Islet of Langerhans (tissue), 1 donor: ENCODE measurements around the gene POLE2.
"Not testable (repeated sequence)": the region's sequence is repeated elsewhere in the genome, so short reads cannot be mapped to it uniquely, and the experiment has no call there.

Experiments used
- FAIRE-seq: peaks from one replicate; lab custom pipeline; 2011; peaks lifted over from hg19 to GRCh38; lab: Jason Lieb, UNC

The POLE2 gene, protein sequence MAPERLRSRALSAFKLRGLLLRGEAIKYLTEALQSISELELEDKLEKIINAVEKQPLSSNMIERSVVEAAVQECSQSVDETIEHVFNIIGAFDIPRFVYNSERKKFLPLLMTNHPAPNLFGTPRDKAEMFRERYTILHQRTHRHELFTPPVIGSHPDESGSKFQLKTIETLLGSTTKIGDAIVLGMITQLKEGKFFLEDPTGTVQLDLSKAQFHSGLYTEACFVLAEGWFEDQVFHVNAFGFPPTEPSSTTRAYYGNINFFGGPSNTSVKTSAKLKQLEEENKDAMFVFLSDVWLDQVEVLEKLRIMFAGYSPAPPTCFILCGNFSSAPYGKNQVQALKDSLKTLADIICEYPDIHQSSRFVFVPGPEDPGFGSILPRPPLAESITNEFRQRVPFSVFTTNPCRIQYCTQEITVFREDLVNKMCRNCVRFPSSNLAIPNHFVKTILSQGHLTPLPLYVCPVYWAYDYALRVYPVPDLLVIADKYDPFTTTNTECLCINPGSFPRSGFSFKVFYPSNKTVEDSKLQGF

DNA sequence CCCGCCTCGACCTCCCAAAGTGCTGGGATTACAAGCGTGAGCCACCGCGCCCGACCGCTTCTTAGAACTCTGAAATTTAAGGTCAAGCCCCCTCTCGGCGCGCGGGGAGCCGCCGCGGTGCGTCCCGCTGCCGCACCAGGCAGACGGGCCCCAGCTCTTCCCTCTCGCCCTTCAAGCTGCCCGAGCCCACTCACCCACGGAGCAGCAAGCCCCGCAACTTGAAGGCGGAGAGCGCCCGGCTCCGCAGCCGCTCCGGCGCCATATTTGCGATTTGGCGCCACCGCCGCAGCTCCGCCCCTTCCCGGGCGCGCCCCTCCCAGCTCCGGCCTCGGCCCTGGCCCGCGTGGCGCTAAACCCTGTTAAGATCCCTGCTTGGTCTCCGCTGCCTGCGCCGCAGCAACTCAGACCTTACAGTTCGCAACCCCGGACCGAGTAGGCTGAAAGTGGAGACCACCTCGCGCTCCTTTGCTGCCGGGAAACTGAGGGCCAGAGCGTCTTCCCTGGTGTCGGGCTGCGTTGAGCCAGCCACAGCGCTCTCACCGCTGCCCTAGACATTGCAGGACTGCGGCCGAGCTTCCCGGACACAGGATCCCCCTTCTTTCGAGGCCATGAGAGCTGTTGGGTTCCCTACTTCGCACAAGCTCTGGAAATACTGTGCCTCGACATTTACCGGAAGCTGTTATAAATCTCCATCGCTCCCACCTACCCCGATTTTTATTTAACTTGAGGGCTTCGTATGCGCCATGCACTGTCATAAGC, at the start of gene POLE2:
POLE2 (minus strand) TSS at position 273 of the 759 bp plus-strand sequence; CDS start at position 262, 11 bp downstream.
- no peak for FAIRE-seq

DNA sequence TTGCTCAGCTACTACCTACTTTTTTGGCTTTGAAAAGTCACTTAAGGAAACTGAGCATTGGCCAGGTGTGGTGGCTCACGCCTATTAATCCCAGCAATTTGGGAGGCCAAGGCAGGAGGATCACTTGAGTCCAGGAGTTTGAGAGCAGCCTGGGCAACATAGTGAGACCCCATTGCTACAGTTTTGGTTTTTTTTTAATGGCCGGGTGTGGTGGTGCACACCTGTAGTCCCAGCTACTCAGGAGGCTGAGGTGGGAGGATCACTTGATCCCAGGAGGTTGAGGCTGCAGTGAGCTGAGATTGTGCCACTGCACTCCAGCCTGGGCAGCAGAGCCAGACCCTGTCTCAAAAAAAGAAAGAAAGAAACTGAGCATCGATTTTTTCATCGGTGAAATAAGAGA, 47.7 kb upstream of the POLE2 start:
- not testable (repeated sequence) for FAIRE-seq

DNA sequence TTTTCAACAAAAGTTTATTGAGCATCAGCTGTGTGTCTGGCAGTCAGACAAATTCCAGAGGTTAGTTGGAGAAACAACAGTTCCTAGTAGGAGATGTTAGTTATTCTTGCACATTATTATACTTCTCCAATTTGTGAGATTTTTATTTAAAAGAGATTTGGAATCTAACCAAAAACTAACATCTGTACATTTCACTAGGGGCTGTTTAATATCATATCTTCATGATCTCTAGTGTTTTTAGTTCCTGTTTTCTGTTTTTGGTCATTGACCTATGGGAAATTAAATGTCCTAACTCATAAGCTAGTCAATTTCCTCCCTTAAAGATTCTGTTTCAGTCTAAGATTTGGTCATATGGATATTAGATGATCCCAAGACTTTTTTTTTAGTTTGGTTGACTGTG, 45.8 kb upstream of the POLE2 start:
- FAIRE-seq, result no peak

GRCh38 chr14:49732896-49733295, 44.9 kb upstream of the POLE2 start:
- no peak for FAIRE-seq

DNA sequence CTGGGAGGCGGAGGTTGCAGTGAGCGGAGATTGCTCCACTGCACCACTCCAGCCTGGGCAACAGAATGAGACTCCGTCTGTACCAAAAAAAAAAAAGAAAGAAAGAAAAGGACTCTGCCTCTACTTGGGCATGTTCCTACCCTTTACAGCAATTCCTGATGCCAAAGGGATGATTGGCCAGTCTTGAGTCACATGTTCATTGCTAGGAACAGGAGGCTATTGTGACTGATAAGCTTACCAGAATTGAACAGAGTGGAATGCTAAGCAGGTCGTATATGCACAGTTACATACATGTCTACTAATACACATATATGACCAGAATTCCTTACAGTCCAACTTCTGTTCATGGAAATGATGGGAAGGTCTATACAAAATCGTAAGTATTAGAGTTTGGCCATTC, 39.2 kb upstream of the POLE2 start:
- no peak for FAIRE-seq

DNA sequence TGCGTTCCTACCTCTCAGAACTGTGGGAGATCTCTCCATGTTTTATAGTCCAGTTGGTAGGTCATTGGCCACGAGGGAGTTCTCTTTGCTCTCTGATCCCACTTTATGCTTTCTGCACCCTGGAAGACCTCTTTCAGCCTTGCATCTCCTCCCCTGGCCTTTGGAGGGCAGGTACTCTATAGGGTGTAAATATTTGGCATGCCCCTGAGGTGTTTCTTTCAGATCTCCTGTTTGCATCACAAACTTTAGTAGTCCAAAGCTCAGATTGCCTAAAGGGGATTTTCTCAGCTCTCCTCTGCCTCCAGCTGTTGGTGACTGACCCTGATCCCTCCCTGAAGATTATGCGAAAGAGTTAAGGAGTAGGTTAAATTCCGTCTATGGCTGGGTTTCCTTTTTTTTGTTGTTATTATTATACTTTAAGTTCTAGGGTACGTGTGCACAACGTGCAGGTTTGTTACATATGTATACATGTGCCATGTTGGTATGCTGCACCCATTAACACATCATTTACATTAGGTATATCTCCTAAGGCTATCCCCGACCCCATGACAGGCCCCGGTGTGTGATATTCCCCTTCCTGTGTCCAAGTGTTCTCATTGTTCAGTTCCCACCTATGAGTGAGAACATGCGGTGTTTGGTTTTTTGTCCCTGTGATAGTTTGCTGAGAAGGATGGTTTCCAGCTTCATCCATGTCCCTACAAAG, 33.9 kb upstream of the POLE2 start:
- not testable (repeated sequence) for FAIRE-seq

GRCh38 chr14:49720744-49721143, 32.7 kb upstream of the POLE2 start:
- FAIRE-seq, result no peak

DNA sequence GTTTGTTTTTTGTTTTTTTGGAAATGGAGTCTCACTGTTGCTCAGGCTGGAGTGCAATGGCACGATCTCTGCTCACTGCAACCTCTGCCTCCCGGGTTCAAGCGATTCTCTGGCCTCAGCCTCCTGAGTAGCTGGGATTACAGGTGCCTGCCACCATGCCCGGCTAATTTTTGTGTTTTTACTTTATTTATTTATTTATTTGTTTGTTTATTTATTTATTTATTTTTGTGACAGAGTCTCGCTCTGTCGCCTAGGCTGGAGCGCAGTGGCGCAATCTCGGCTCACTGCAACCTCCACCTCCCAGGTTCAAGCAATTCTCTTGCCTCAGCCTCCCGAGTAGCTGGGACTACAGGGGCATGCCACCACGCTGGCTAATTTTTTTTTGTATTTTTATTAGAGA, 23.0 kb upstream of the POLE2 start:
- not testable (repeated sequence) for FAIRE-seq

DNA sequence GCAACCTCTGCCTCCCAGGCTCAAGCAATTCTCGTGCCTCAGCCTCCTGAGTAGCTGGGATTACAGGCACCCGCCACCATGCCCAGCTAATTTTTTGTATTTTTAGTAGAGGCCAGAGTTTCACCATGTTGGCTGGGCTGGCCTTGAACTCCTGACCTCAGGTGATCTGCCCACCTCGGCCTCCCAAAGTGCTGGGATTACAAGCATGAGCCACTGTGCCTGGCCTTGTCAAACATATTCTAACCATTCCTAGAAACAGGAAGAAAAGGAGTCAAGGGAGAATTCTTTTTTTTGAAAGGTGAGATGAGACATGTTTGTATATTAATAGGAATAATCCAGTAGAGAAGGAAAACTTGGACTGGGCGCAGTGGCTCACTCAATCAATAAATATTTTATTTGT, 16.5 kb upstream of the POLE2 start:
- FAIRE-seq, result not testable (repeated sequence)

GRCh38 chr14:49703965-49704364, 16.0 kb upstream of the POLE2 start:
- no peak for FAIRE-seq

- FAIRE-seq, result no peak
These were observed 14.7 kb upstream of the POLE2 start for GRCh38 chr14:49702725-49703124.

DNA sequence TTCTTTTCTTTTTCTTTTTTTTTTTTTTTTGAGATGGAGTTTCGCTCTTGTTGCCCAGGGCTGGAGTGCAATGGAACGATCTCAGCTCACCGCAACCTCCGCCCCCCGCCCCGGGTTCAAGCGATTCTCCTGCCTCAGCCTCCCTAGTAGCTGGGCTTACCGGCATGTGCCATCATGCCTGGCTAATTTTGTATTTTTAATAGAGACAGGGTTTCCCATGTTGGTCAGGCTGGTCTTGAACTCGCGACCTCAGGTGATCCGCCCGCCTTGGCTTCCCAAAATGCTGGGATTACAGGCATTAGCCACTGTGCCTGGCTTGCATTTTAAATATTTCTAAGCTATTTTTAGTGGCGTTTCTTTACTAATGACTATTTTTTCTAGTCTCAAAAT, 5.7 kb upstream of the POLE2 start:
- FAIRE-seq, result not testable (repeated sequence)

DNA sequence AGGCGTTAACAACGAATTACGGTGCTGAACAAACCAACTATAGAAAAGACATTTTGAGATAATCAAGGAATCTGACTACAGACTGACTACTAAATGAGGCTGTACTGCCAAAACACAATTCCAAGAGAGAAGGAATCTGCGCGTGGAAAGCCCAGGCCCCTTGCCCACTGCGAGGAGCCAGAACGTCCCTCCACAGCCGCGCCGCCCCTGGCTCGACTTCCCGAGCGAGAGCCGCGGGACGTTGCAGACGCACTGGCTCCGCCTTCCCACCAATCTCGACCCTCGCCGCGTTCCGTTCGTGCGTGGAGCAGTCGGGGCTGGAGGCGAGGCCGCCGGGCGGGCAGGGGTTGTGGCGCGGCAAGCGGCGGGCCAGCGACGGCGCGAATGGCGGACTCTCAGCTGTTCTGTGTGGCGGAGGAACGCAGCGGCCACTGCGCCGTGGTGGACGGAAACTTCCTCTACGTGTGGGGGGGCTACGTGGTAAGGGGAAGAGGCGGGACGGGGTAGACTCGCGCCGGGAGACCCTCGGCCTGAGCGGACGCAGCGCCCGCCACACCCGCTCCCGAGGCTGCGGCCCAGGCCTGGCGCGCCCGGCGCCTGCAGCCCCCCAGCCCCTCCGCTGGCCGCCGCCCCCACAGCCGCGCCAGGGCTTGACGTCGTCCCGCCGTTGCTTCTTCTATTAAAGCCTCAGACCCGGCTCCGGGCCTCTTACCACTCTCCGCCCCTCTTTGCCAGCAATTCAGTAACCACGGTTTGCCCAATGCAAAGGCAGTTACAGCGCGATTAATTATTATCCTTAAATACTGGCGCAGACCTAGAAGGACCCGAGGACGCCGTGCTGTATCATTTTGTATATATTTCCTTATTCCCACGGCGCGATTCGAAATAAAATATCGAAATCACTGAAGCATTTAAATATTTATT, 5.1 kb upstream of the POLE2 start, which contains the start of gene KLHDC1:
KLHDC1 (plus strand) TSS at position 310 of the 924 bp plus-strand sequence; CDS start at position 385, 75 bp downstream.
- no peak for FAIRE-seq

DNA sequence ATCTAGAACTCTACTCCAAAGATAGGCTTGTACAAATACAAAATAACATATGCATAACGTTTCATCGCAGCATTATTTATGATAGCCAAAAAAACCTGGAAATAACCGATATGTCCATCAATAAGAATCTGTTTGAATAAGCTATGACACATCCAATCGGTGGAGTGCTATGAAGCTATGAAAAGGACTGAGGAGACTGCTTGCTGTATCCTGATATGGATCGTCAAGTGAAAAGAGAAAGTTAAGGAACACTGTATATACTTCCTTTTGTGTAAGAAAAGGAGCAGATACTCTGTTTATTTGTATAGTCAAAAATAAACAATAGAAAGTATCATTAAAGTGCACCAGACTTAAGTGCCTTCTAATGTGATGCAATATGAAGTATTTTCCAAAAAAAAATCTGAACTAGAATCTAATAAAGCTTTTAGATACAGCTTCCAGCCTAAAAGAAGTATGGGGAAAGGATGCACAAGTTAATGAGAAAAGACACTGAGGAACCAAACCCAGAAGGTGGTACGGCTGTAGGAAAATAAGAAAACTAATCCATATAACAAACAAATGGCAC, 4.3 kb upstream of the POLE2 start:
- no peak for FAIRE-seq

GRCh38 chr14:49691031-49691430, 3.0 kb upstream of the POLE2 start:
- FAIRE-seq, result no peak

- no peak for FAIRE-seq
These were observed 652 bp upstream of the POLE2 start for GRCh38 chr14:49688701-49689030.

GRCh38 chr14:49686425-49686824, 1.6 kb downstream of the POLE2 start:
- no peak for FAIRE-seq

DNA sequence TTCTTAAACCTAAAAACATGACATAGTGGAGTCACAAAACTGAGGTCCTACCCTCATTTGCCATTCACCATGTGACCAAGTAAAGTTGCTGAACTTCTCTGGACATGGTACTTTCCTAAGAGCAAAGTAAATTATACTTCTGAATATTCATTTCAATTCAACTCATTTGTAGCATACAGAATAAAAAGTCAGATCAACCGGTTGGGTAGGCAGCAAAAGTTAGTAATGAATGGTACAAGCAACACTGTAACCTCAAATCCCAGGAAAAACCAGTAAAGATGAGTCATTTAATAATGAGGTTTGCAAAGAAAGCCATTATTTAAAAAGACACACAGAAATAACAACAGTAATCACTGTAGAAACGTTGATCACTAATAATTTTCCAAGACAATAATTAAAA, 8.7 kb downstream of the POLE2 start:
- FAIRE-seq, result no peak

DNA sequence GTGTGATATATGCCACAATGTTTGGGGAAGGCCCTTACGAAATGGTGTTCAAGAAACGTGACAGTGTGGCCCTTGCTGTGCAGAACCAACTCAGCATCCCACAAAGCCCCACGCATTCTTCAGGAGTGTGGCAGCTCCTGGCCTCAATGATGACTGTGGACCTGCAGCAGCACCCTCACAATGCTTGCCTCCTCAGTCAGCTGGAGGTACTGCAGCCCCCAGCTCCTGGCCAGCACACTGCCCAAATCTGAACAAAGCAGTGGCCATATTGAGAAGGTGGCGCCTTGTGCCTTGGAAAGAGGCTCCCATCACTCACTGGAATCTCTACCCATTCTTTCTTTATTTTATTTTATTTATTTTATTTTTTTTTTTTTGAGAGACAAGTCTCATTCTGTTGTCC, 10.4 kb downstream of the POLE2 start:
- no peak for FAIRE-seq

GRCh38 chr14:49673586-49673985, 14.4 kb downstream of the POLE2 start:
- no peak for FAIRE-seq

DNA sequence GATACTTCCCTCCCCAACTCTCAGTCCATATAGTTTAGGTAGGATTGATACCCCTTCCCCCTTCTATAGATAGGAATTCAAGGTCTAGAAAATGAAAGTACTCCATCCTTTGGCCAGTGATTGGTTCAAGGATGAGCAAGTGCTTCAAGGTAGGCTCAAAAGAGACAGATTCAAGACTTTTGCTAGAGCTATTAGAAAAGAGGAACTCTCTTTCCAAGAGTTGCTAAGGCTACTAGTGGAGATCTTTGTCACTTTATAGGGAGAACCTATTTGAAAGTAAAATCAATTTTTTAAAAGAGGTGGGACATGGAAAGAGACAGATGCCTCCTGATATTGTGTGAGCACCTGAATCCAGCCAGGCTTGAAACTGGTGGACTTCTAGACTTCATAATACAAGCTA, 17.5 kb downstream of the POLE2 start:
- FAIRE-seq, result no peak
